Retinal pigment epithelial cell (primary cell): ENCODE data around the gene MFGE8.
A peak's percentile ranks its signal among the peaks of the same experiment; 100 is the strongest.

Source experiments
- DNase-seq: peaks from one replicate; pipeline ENCODE4 v3.0.0-alpha.2; 2010; ENCODE audit warnings: low read depth
- H3K4me3 ChIP-seq: 2 replicates; pipeline ENCODE4 v1.5.1; 2011; ENCODE audit warnings: mild to moderate bottlenecking, low read length, control low read depth, moderate library complexity
- TF ChIP-seq, protein P1 (sequence below): conservative IDR thresholded peaks from 2 replicates; pipeline ENCODE4 v1.5.1; 2011; ENCODE audit warnings: low read depth, low read length, control low read depth, inconsistent platforms

Gene MFGE8, protein sequence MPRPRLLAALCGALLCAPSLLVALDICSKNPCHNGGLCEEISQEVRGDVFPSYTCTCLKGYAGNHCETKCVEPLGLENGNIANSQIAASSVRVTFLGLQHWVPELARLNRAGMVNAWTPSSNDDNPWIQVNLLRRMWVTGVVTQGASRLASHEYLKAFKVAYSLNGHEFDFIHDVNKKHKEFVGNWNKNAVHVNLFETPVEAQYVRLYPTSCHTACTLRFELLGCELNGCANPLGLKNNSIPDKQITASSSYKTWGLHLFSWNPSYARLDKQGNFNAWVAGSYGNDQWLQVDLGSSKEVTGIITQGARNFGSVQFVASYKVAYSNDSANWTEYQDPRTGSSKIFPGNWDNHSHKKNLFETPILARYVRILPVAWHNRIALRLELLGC

DNA sequence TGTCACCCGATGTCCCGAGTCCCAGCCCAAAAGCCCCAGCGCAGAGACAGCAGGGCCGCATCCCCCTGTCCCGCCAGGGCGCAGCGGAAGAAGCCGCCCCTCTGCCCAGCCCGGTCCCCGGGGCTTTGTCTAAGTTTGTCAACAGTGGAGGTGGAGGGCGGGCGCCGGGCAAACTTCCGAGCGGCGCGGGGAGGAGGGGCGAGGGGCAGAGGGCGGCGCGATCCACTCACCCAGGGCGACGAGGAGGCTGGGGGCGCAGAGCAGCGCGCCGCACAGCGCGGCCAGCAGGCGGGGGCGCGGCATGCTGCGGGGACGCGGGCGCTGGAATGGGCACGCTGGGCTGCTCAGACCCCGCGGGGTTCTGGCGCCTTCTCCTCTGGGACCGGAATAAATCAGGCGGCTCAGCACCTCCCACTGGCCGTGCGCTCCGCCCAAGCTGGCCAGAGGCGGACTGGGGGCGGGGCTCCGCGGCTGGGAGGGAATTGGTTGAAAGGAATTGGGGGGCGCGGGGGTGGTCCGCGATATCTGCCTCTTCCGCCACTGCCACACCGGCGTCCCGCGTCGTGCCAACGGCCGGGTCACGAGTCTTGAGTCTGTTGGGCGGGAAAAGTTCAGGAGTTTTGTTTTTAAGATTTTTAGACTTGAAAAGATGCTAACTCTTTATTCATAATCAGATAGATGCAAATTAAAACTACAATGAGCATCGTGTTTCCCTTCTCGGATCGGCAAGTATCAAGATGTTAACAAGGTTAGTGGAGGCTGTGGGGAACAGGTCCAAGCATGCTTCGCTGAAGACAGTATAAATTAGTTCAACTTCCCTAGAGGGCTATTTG is at the start of gene MFGE8:
TSS of gene MFGE8 (minus strand) at position 363 of the 833 bp plus-strand sequence. CDS start at position 303, 60 bp downstream.
- DNase-seq: peak; percentile 49
- TF ChIP-seq, protein P1, sequence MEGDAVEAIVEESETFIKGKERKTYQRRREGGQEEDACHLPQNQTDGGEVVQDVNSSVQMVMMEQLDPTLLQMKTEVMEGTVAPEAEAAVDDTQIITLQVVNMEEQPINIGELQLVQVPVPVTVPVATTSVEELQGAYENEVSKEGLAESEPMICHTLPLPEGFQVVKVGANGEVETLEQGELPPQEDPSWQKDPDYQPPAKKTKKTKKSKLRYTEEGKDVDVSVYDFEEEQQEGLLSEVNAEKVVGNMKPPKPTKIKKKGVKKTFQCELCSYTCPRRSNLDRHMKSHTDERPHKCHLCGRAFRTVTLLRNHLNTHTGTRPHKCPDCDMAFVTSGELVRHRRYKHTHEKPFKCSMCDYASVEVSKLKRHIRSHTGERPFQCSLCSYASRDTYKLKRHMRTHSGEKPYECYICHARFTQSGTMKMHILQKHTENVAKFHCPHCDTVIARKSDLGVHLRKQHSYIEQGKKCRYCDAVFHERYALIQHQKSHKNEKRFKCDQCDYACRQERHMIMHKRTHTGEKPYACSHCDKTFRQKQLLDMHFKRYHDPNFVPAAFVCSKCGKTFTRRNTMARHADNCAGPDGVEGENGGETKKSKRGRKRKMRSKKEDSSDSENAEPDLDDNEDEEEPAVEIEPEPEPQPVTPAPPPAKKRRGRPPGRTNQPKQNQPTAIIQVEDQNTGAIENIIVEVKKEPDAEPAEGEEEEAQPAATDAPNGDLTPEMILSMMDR: no peak
- H3K4me3 ChIP-seq: peak within 1 kb of the TSS; percentile 88

GRCh38 chr15:88959445-88959844 is 46.3 kb upstream of the MFGE8 start:
- DNase-seq: no peak
- H3K4me3 ChIP-seq: no peak overlapping the region
- TF ChIP-seq, protein P1: no peak

GRCh38 chr15:88956906-88957305 is 43.7 kb upstream of the MFGE8 start:
- TF ChIP-seq, protein P1: no peak
- no peak overlapping the region for H3K4me3 ChIP-seq
- no peak for DNase-seq

- TF ChIP-seq, protein P1: no peak
- H3K4me3 ChIP-seq: no peak overlapping the region
- DNase-seq: no peak
These were observed 43.1 kb upstream of the MFGE8 start for GRCh38 chr15:88956263-88956662.

- H3K4me3 ChIP-seq: no peak overlapping the region
- no peak for DNase-seq
- TF ChIP-seq, protein P1: no peak
These were observed 41.5 kb upstream of the MFGE8 start for GRCh38 chr15:88954431-88955277.

DNA sequence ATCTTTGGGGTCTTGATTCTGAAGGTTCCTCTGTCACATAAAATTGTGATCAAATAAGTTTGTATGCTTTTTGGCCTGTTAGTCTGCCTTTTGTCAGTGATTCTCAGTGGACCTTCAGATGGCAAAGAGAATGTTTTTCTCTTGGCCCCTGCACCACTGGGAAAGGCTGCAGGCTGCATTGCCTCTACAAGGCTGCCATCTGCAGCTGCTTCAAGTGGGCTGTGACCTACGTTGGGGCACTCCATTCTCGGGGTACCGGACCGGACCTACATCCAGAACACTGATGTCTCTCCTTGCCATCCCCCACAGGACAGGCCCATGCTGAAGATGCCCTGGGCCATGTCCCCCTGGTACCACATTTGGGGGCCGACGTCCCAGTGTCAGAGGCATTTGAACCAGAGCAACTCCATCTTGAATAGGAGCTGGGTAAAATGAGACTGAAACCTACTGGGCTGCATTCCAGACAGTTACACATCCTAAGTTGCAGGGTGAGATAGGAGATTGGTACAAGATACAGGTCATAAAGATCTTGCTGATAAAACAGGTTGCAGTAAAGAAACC is 37.5 kb upstream of the MFGE8 start:
- TF ChIP-seq, protein P1: no peak
- no peak for DNase-seq
- no peak overlapping the region for H3K4me3 ChIP-seq
